ENCODE data around the gene CYTH3.
"Not testable (repeated sequence)": the region's sequence is repeated elsewhere in the genome, so short reads cannot be mapped to it uniquely, and the experiment has no call there.

GRCh38 chr7:6291941-6292340, 19.5 kb upstream of the CYTH3 start:
- not testable (repeated sequence) for TF ChIP-seq CTCF, POLR2A (IDR thresholded peaks at IDR 0.05)
